GM12878 (cell line): ENCODE measurements around the gene ENTREP3. TPM values are rescaled to one million over a fixed set of nuclear protein-coding genes. Genes with fewer than 3 reads are reported as not detected.
A peak's percentile ranks its signal among the peaks of the same experiment; 100 is the strongest.

ENCODE experiments used
- BRCA1 ChIP-seq: IDR thresholded peaks from 2 replicates; pipeline ENCODE4 v1.6.1; 2011; ENCODE audit warnings: low read depth, low read length, improper control_type of control experiment
- CHD2 ChIP-seq: IDR thresholded peaks from 2 replicates; pipeline ENCODE4 v1.6.1; 2011; ENCODE audit warnings: low read depth, low read length, improper control_type of control experiment, borderline replicate concordance
- CREM ChIP-seq: IDR thresholded peaks from 2 replicates; pipeline ENCODE4 v1.6.1; 2014; ENCODE audit warnings: antibody characterized with exemption, low read depth
- FOXK2 ChIP-seq: fragments of 450-650 bp; IDR thresholded peaks from 2 replicates; pipeline ENCODE4 v1.6.1; 2017; ENCODE audit warnings: mild to moderate bottlenecking, moderate library complexity
- GABPA ChIP-seq: IDR thresholded peaks from 2 replicates; pipeline ENCODE4 v1.6.1; 2014; ENCODE audit warnings: antibody characterized with exemption, low read depth, mild to moderate bottlenecking, inconsistent platforms
- GATAD2B ChIP-seq: fragments of 450-650 bp; conservative IDR thresholded peaks from 2 replicates; pipeline ENCODE4 v1.6.1; 2017; ENCODE audit warnings: low read depth, mild to moderate bottlenecking, moderate library complexity
- HDAC6 ChIP-seq: fragments of 200-600 bp; sonication (generic); IDR thresholded peaks from one replicate; pipeline ENCODE4 v1.8.0; 2017; ENCODE audit warnings: antibody characterized with exemption; ENCODE audit not compliant: unreplicated experiment
- JUND ChIP-seq: IDR thresholded peaks from 2 replicates; pipeline ENCODE4 v1.6.1; 2012; ENCODE audit warnings: low read depth, mild to moderate bottlenecking, low read length, improper control_type of control experiment, moderate library complexity
- MEF2B ChIP-seq: fragments of 450-650 bp; IDR thresholded peaks from 2 replicates; pipeline ENCODE4 v1.6.1; 2018; ENCODE audit warnings: mild to moderate bottlenecking, moderate library complexity; ENCODE audit not compliant: partially characterized antibody, poor library complexity, severe bottlenecking
- NFIC ChIP-seq: IDR thresholded peaks from 2 replicates; pipeline ENCODE4 v1.6.1; 2012; ENCODE audit warnings: low read depth, mild to moderate bottlenecking, inconsistent platforms, low read length, moderate library complexity
- PAX8 ChIP-seq: fragments of 450-650 bp; IDR thresholded peaks from 2 replicates; pipeline ENCODE4 v1.6.1; 2017; ENCODE audit warnings: mild to moderate bottlenecking, moderate library complexity
- PBX3 ChIP-seq: IDR thresholded peaks from 2 replicates; pipeline ENCODE4 v1.6.1; 2011; ENCODE audit warnings: mild to moderate bottlenecking, low read depth, low read length, moderate library complexity; ENCODE audit not compliant: insufficient replicate concordance
- SIX5 ChIP-seq: IDR thresholded peaks from 2 replicates; pipeline ENCODE4 v1.6.1; 2011; ENCODE audit warnings: mild to moderate bottlenecking, low read depth, low read length, moderate library complexity; ENCODE audit not compliant: severe bottlenecking
- TCF3 ChIP-seq: IDR thresholded peaks from 2 replicates; pipeline ENCODE4 v1.6.1; 2012; ENCODE audit warnings: low read depth, mild to moderate bottlenecking, low read length, borderline replicate concordance; ENCODE audit not compliant: insufficient read depth
- USF2 ChIP-seq: IDR thresholded peaks from 2 replicates; pipeline ENCODE4 v1.6.1; 2011; ENCODE audit warnings: low read depth, low read length, improper control_type of control experiment, borderline replicate concordance
- ZBTB33 ChIP-seq: fragments of 450-650 bp; IDR thresholded peaks from 2 replicates; pipeline ENCODE4 v1.6.1; 2017; ENCODE audit warnings: mild to moderate bottlenecking
- polyA plus RNA-seq, 11 experiments: library from polyadenylated mRNA; depleted of rRNA in 4 of 11; unstranded in 6 of 11; stranded (reverse) in 5 of 11; fragments of >200 nt; fragmentation: Nextera tagmentation in 4 of 11; fragmentation: Illumina TruSeq in 1 of 11; extraction: Ambion mirVana in 4 of 11; extraction: Trizol in 1 of 11; gene quantifications; 1 replicate in 1 of 11; 2 replicates in 10 of 11; pipeline versions ENCODE4 v1.2.1 to v1.2.3, GENCODE V29; 2011 to 2016; ENCODE audit warnings: inconsistent platforms in 2 of 11, missing spikeins in 2 of 11, low read depth in 1 of 11
- total RNA-seq, 4 experiments: library from RNA; depleted of rRNA in 3 of 4; stranded (reverse); fragments of >200 nt in 3 of 4; fragmentation: Illumina TruSeq in 1 of 4; extraction: Trizol in 1 of 4; gene quantifications; 2 replicates each; pipeline versions ENCODE4 v1.2.1 to v1.2.3, GENCODE V29; 2013 to 2021
- TF ChIP-seq, protein P1 (sequence below): fragments of 450-650 bp; IDR thresholded peaks from 2 replicates; pipeline ENCODE4 v1.6.1; 2017; ENCODE audit warnings: mild to moderate bottlenecking, low read depth, inconsistent platforms; ENCODE audit not compliant: poor library complexity, severe bottlenecking
- TF ChIP-seq, protein P2 (sequence below): fragments of 450-650 bp; IDR thresholded peaks from 2 replicates; pipeline ENCODE4 v1.6.1; 2017; ENCODE audit warnings: borderline replicate concordance

Gene ENTREP3
- total and polyA plus RNA-seq, 10 of the 15 experiments (the other 5 are each of a cell fraction or from before 2014, with no cell fraction given) = 1.7 to 31.8 (median 3.9) TPM

- TF ChIP-seq HDAC6 = no peak
- no peak for TF ChIP-seq MEF2B
- peak; percentile 71; the same call in 1 of the 2 replicates for TF ChIP-seq CREM
- TF ChIP-seq, protein P1, sequence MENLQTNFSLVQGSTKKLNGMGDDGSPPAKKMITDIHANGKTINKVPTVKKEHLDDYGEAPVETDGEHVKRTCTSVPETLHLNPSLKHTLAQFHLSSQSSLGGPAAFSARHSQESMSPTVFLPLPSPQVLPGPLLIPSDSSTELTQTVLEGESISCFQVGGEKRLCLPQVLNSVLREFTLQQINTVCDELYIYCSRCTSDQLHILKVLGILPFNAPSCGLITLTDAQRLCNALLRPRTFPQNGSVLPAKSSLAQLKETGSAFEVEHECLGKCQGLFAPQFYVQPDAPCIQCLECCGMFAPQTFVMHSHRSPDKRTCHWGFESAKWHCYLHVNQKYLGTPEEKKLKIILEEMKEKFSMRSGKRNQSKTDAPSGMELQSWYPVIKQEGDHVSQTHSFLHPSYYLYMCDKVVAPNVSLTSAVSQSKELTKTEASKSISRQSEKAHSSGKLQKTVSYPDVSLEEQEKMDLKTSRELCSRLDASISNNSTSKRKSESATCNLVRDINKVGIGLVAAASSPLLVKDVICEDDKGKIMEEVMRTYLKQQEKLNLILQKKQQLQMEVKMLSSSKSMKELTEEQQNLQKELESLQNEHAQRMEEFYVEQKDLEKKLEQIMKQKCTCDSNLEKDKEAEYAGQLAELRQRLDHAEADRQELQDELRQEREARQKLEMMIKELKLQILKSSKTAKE = no peak
- TF ChIP-seq GATAD2B = no peak
- TF ChIP-seq BRCA1 = no peak
- peak; percentile 99 for TF ChIP-seq USF2
- no peak for TF ChIP-seq CHD2
- peak; percentile 71 for TF ChIP-seq NFIC
- no peak for TF ChIP-seq PBX3
- TF ChIP-seq SIX5 = peak; percentile 83
- TF ChIP-seq FOXK2 = no peak
- TF ChIP-seq ZBTB33 = no peak
- TF ChIP-seq TCF3 = no peak
- peak; percentile 56; the same call in 1 of the 2 replicates for TF ChIP-seq PAX8
- TF ChIP-seq GABPA = peak; percentile 62; the same call in 1 of the 2 replicates
- TF ChIP-seq JUND = no peak
- TF ChIP-seq, protein P2, sequence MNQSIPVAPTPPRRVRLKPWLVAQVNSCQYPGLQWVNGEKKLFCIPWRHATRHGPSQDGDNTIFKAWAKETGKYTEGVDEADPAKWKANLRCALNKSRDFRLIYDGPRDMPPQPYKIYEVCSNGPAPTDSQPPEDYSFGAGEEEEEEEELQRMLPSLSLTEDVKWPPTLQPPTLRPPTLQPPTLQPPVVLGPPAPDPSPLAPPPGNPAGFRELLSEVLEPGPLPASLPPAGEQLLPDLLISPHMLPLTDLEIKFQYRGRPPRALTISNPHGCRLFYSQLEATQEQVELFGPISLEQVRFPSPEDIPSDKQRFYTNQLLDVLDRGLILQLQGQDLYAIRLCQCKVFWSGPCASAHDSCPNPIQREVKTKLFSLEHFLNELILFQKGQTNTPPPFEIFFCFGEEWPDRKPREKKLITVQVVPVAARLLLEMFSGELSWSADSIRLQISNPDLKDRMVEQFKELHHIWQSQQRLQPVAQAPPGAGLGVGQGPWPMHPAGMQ = no peak
These were observed 14.1 kb downstream of the ENTREP3 start (continued) for GRCh38 chr1:155241069-155241679.
